WTC11 (cell line): ENCODE results near the gene DDB1.

Source experiments
- CTCF ChIP-seq: fragments of 200-600 bp; IDR thresholded peaks from 2 replicates; pipeline ENCODE4 v1.8.0; 2022; ENCODE audit warnings: antibody characterized with exemption
- NR3C1 ChIP-seq: sonication (generic); formaldehyde crosslinking; conservative IDR thresholded peaks from 2 replicates; pipeline ENCODE4 v1.8.1; 2023; ENCODE audit warnings: low read depth, mild to moderate bottlenecking, missing genetic modification reagents
- USF2 ChIP-seq: sonication (generic); formaldehyde crosslinking; IDR thresholded peaks from 2 replicates; pipeline ENCODE4 v1.8.1; 2023; ENCODE audit warnings: mild to moderate bottlenecking, missing genetic modification reagents, moderate library complexity

GRCh38 chr11:61259363-61259762, 73.5 kb downstream of the DDB1 start:
- no peak for TF ChIP-seq NR3C1
- TF ChIP-seq CTCF: no peak
- no peak for TF ChIP-seq USF2
